NOMO-1 treated with DMSO at 0.1 percent for 48 hours (cell line): ENCODE measurements around the gene LDHD.

ENCODE experiments used
- DNase-seq: peaks from one replicate; lab custom pipeline; 2025; ENCODE audit not compliant: unreplicated experiment; lab: John Stamatoyannopoulos, UW

LDHD gene

GRCh38 chr16:75064403-75065148 lies 52.0 kb downstream of the LDHD start:
- peak; percentile 92 for DNase-seq

DNA sequence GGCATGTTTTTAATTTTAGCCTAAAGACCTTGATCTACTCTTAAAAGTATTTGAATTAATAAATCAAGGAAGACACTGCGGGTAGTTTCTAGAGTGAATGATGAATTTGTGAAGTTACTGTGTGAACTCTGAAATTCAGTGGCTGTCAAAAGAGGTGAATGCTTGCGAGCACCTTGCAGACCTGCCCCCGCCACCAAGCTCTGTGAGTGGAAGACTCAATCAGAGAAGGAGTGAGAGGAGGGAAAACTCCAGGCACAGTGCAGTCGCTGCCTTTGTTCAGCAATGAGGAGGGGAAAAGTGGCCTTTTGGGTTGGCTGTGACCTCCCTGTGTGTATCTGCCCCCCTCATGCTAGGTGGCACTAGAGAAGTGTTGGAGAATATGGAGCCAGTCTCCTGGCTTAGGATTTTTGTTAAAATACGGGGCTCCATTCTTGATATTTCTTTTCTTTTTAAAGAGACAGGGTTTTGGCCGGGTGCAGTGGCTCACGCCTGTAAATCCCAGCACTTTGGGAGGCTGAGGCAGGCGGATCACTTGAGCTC lies 53.0 kb downstream of the LDHD start:
- no peak for DNase-seq

DNA sequence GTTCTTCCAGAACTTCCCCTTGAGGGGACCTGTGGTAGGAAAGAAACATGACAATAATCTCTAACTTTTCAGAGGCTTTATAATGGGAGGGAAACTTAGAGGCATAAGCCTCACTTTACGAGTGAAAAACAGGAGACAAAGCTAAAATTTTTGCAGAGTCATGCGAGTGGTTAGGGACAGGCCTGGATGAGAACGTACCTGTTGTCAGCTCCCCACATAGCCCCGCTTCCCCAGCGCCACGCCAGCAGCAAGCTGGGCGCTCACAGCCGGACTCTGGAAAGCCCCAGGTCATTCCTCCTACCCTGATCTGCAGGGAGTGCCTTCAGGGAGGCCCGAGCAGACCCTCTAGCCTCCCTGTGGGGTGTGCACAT lies 53.6 kb downstream of the LDHD start:
- no peak for DNase-seq

DNA sequence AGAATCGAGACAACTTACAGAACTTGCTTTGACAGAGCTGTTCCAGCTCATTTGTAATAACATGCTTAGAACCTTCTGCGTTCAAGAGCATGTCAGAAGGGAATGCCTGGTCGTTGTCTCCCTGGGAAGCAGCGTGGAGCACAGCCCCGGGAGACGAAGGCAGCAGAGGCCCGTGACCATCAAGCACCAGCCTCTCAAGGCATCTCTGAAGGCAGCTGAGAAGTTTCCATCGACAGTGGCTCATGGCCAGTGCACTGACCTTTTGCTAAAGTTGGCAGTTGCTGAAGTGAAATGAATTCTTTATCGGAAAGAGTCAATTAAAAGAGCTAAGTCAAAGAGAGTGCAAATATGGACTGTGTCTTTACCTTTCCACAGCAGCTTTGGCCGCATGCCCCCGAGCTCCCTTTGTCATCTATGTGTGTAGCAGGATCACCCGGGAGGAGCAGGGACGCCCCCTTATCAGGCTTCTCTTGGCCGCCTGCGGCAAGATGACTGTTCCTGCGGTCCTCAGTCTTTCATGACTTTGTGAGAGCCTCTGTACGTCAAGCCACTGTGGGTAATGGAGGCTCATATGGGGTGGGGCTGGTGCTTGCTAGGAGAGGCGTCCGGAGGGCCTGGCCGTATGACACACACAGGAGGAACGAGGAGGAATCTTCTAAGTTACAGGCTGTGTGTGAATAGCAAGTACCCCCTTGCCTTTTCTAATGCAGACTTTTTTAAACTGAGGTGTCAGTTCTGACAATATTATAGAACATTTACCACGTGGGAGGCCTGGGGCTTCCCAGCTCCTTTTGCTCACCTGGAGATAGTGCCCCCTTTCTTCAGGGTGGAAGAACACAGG lies 54.2 kb downstream of the LDHD start:
- DNase-seq = no peak
